GM12875 (cell line): ENCODE measurements around the gene DDI1.

Source experiments
- H3K4me3 ChIP-seq: one replicate; pipeline ENCODE4 v1.5.1; 2011; ENCODE audit warnings: low read depth, low read length, control low read depth
- TF ChIP-seq, protein P1 (sequence below): IDR thresholded peaks from 2 replicates; pipeline ENCODE4 v1.5.1; 2011; ENCODE audit warnings: low read depth, mild to moderate bottlenecking, control low read depth, inconsistent platforms, low read length, moderate library complexity, borderline replicate concordance; ENCODE audit not compliant: insufficient read depth

Gene DDI1

DNA sequence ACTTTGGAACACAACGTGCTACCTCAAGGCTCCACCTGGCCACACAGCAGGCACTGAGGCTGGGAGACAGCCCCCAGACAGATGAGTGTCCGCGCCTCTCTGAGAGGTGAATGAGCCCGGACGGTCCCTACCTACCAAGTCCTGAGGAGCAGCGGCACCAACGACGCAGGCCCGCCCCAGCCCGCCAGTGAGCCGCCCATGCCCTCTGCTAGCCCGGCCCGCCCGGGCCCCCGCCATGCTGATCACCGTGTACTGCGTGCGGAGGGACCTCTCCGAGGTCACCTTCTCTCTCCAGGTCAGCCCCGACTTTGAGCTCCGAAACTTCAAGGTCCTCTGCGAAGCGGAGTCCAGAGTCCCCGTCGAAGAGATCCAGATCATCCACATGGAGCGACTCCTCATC is at the start of gene DDI1:
Gene DDI1, plus strand, starts transcription at position 53 of the 400 bp plus-strand sequence. Its CDS starts 183 bp downstream, at position 236.
- H3K4me3 ChIP-seq, result no peak within 1 kb of the TSS
- TF ChIP-seq, protein P1, sequence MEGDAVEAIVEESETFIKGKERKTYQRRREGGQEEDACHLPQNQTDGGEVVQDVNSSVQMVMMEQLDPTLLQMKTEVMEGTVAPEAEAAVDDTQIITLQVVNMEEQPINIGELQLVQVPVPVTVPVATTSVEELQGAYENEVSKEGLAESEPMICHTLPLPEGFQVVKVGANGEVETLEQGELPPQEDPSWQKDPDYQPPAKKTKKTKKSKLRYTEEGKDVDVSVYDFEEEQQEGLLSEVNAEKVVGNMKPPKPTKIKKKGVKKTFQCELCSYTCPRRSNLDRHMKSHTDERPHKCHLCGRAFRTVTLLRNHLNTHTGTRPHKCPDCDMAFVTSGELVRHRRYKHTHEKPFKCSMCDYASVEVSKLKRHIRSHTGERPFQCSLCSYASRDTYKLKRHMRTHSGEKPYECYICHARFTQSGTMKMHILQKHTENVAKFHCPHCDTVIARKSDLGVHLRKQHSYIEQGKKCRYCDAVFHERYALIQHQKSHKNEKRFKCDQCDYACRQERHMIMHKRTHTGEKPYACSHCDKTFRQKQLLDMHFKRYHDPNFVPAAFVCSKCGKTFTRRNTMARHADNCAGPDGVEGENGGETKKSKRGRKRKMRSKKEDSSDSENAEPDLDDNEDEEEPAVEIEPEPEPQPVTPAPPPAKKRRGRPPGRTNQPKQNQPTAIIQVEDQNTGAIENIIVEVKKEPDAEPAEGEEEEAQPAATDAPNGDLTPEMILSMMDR, result no peak

DNA sequence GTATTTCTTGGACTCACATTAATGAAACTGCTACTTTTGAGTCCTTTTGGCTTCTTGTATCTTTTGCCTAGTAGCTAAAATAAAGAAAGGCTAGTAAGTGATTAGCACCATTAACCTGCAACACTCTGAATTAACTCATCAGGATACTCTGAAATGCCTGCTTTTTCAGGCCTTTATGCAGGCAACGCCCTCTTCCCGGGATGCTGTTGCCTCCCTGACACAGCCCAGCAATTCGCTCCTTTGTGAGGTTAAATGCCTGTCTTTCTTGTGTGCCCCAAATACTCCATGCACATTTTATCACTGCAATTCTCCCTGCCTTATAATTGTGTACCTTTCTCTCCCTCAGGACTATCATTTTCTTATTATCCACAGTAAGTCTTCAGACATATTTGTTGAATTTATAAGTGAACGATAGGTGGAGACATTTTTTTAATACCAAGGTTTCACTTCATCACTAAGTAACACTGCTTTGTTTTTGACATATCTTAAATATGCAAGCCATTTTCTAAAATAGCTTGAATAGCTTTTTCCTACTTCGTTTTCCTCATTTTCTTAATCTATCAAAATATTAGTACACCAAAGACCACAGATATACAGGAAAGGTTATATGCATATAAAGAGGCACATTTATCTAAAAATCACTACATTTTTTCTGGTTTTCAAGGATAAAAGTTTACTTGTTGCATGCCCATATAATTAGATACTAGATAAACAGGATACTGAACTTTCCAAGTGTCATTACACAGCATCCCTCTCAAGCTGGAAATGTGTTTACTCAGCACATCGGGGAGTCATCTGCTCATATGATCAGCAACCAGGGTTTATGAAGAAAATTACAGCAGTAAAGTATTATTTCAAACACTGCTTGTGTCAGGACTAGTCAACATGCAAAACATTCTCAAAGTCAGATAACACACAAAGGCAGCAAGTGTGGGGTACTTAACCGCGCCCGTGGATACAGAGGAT is 48.5 kb upstream of the DDI1 start:
- TF ChIP-seq, protein P1, result no peak
- no peak overlapping the region for H3K4me3 ChIP-seq

DNA sequence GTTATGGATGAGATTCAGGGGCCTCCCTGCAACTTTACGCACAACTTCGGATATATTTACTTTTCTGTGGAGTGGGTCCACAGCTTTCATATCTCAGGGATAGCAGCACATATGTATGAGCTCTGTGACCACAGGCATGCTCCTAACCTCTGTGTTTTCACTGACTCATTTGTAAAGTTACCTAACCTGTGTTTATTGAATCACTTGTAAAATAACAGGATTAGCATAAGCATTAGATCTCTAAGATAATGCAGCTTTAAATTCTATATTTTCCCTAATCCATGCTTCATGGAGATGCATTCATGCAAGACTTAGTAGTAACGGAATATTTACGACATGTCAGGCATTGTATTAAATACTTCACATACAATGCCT is 47.9 kb upstream of the DDI1 start:
- TF ChIP-seq, protein P1, result no peak
- H3K4me3 ChIP-seq, result no peak overlapping the region

DNA sequence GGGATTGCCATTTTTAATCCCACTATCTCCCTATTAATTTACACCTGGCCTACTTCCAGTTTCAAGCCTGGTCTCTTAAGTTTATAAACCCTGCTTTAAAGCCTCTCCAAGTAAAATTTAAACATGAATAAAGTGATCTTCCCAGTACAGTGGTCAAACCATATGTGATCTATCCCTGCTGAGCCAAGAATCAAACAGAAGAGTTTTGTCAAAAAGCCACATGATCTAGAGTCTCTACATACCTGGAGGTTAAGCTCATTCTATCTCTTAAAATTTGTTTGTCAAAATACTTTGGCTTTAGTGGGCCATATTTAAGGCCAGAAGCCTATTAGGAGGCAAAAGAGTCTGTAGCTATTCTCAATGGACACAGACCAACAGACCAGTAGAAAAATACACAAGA is 42.9 kb upstream of the DDI1 start:
- no peak overlapping the region for H3K4me3 ChIP-seq
- TF ChIP-seq, protein P1, result no peak

DNA sequence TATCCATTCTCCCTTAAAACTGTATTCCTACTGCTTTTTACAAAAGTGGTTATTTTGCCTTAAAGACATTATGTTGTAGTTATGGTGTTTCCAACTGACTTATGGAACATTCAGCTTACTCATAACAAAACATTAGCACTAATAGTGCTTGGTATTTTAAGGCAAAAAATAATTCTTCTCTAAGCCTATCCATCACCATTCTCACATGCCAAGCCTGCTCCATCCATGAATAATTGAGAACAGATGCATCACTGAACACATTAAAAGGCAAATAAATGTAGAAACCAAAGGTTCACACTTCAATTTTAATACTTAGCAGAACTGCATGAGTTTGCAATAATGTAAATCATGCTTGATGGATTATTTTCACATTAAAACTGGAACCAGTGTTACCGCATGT is 42.3 kb upstream of the DDI1 start:
- TF ChIP-seq, protein P1, result no peak

DNA sequence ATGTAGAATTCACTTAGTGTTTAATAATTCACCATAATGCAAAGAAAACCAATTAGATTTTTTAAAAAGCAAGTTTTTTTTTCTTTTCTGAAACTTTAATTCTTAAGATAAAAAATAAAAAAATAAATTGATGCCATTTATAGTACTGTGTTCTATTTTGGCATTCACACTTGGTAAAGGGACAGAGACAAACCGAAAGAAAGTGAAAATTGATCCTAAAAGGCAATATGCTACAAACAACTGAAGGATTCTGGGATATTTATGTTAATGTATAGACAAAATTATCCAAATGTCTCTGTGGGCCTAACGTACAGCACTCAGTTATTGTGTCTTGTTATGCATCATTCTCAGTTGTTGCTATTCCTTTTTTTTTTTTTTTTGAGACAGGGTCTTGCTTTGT is 41.9 kb upstream of the DDI1 start:
- TF ChIP-seq, protein P1, result no peak
- H3K4me3 ChIP-seq, result no peak overlapping the region

More for the DNA sequence above, 42.3 kb upstream of the DDI1 start:
- H3K4me3 ChIP-seq, result no peak overlapping the region

DNA sequence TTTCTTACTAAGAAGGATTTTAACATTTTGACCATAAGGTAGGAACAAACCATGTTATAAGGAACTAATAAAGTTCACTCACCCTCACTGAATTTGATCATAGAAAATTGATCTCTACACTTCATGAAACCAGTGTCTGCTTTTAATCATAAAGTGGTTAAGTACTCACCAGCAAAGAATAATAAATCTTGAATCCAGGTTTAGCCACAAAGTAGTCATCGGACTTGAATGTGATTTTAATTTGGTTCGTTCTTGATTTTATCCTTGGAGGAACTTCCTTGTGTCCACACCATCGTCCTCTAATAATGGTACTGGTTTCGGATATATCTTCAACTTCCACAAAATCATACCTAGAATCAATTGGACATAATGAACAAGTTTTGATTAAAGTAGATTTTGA is 40.5 kb upstream of the DDI1 start:
- H3K4me3 ChIP-seq, result no peak overlapping the region
- TF ChIP-seq, protein P1, result no peak
